ENCODE results near the gene CD300LD. TPM values are rescaled to one million over a fixed set of nuclear protein-coding genes. Genes with fewer than 3 reads are reported as not detected.

CD300LD gene
- total and polyA plus RNA-seq, 2 of the 8 experiments (the other 6 are each of a cell fraction or from before 2014, with no cell fraction given), result not detected

DNA sequence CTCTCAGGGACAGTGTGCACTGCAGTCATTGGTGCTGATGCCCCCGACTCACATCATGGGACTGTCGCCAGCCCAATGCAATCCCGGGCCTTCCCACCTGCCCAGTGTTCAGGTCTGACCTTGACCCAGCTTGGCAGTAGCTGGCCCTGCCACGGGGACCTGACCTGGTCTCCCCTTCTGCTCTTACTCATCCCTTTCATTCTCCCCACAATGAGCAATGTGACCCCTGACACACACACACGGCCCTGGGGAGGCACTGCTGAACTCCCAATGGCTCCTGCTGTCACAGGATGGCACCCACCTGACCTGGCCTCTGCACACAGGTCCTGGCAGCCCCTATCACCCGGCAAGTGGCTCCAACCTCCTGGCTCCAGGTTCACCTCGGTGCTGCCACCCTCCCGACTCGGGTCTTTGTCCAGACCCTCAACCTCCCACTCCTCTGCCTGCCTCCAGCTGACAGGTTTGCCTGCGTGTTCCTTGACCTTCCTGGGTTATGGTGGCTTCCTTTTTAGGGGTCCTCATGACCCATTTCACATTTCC, 52.7 kb downstream of the CD300LD start:
- Histone ChIP-seq H3K4ac (replicated peaks; ENCODE audit: insufficient read length, low read depth, low read length) (no peak overlapping the region), H3K9me3 (ENCODE audit: insufficient read depth in 2 of 2, low read depth in 1 of 2, low read length in 1 of 2) (no peaks in the 10 kb centered on the region), H3K27me3 (replicated peaks in 1 of 4; ENCODE audit: control insufficient read depth in 3 of 4, extremely low read depth in 1 of 4, insufficient read depth in 3 of 4, low read length in 3 of 4) (no peaks in the 10 kb centered on the region; a peak in 1 of 7 replicates), H2BK20ac (ENCODE audit: low read length) (no peak overlapping the region), H3K79me1 (ENCODE audit: low read depth, low read length) (no peaks in the 10 kb centered on the region), H2AK5ac (ENCODE audit: low read depth, low read length) (no peak overlapping the region), H2BK120ac (replicated peaks; ENCODE audit: low read depth, low read length) (no peak overlapping the region), H2BK15ac (ENCODE audit: low read length) (no peak overlapping the region), H2BK12ac (ENCODE audit: low read depth, low read length) (no peak overlapping the region), H4K5ac (ENCODE audit: insufficient read length, low read depth, low read length) (no peak overlapping the region), H4K91ac (replicated peaks; ENCODE audit: insufficient read length, low read length) (no peak overlapping the region), H4K8ac (ENCODE audit: extremely low read depth, insufficient read depth, low read length) (no peak overlapping the region), H3K14ac (ENCODE audit: insufficient read length) (no peak overlapping the region), H3K36me3 (ENCODE audit: control insufficient read depth in 2 of 4, insufficient read depth in 4 of 4, low read length in 3 of 4) (no peaks in the 10 kb centered on the region), H3K27ac (ENCODE audit: low read depth, low read length) (no peak overlapping the region), H3K56ac (replicated peaks; ENCODE audit: insufficient read length, low read depth, low read length) (no peak overlapping the region), H4K20me1 (replicated peaks in 1 of 2; ENCODE audit: control insufficient read depth in 1 of 2, insufficient read depth in 2 of 2, low read length in 2 of 2) (no peaks in the 10 kb centered on the region), H3K79me2 (ENCODE audit: control insufficient read depth in 1 of 2, insufficient read depth in 2 of 2, low read length in 2 of 2) (no peaks in the 10 kb centered on the region), H2BK5ac (ENCODE audit: low read depth, low read length) (no peak overlapping the region), H3K4me1 (replicated peaks in 1 of 4; ENCODE audit: control insufficient read depth in 3 of 4, insufficient read depth in 4 of 4, low read length in 3 of 4) (no peaks in the 10 kb centered on the region), H3K23ac (ENCODE audit: insufficient read length) (no peak overlapping the region), H3K4me3 (ENCODE audit: extremely low read depth in 1 of 4, insufficient read depth in 2 of 4, low read depth in 3 of 4, low read length in 4 of 4) (no peak overlapping the region), H2AFZ (ENCODE audit: low read length) (no peak overlapping the region), H3K18ac (ENCODE audit: extremely low read depth, low read length) (no peak overlapping the region), H3K4me2 (ENCODE audit: insufficient read depth in 1 of 2, low read depth in 2 of 2, low read length in 2 of 2) (no peak overlapping the region), H3K23me2 (ENCODE audit: low read depth, low read length) (no peaks in the 10 kb centered on the region), H3K9ac (replicated peaks in 1 of 4; ENCODE audit: extremely low read depth in 1 of 4, low read depth in 3 of 4, low read length in 3 of 4) (no peak overlapping the region)
- DNase-seq (ENCODE audit: low read depth in 1 of 2, low spot score in 2 of 2), result no peak
- CTCF ChIA-PET (ENCODE audit: partially characterized antibody), result no interaction called here
- no peak for TF ChIP-seq EP300 (IDR thresholded peaks at IDR 0.05; ENCODE audit: borderline replicate concordance in 1 of 2, low read depth in 2 of 2, low read length in 2 of 2)
- TF ChIP-seq KDM5A (IDR thresholded peaks at IDR 0.05; ENCODE audit: low read length), result no peak
- TF ChIP-seq, protein P1, sequence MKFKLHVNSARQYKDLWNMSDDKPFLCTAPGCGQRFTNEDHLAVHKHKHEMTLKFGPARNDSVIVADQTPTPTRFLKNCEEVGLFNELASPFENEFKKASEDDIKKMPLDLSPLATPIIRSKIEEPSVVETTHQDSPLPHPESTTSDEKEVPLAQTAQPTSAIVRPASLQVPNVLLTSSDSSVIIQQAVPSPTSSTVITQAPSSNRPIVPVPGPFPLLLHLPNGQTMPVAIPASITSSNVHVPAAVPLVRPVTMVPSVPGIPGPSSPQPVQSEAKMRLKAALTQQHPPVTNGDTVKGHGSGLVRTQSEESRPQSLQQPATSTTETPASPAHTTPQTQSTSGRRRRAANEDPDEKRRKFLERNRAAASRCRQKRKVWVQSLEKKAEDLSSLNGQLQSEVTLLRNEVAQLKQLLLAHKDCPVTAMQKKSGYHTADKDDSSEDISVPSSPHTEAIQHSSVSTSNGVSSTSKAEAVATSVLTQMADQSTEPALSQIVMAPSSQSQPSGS (IDR thresholded peaks at IDR 0.05; ENCODE audit: low read length), result no peak
- no peak for TF ChIP-seq TAF7 (optimal IDR thresholded peaks at IDR 0.05; ENCODE audit: borderline replicate concordance, low read depth, low read length)
- no peak for TF ChIP-seq GTF2F1 (IDR thresholded peaks at IDR 0.05; ENCODE audit: borderline replicate concordance, low read depth, low read length)
- TF ChIP-seq CBX8 (IDR thresholded peaks at IDR 0.05; ENCODE audit: borderline replicate concordance, low read depth, low read length), result no peak
- TF ChIP-seq HDAC6 (IDR thresholded peaks at IDR 0.05; ENCODE audit: low read depth, low read length), result no peak
- TF ChIP-seq TCF12 (IDR thresholded peaks at IDR 0.05; ENCODE audit: low read depth, low read length), result no peak
- FAIRE-seq, result no peak
- 85% methylated on average over 10 of the region's 10 CpGs; no CpG with 5 or more reads in 1 of the 2 experiments for WGBS, 2 experiments (ENCODE audit: extremely low coverage in 1 of 2, insufficient coverage in 1 of 2, insufficient read length in 1 of 2, insufficient replicate concordance in 2 of 2, low coverage in 1 of 2, low lambda C conversion rate in 2 of 2, missing lambda C conversion rate in 1 of 2)
- POLR2A ChIA-PET (ENCODE audit: partially characterized antibody), result no interaction called here

Data from H1 (cell line).